ENCODE measurements around the gene PFN1. TPM values are rescaled to one million over a fixed set of nuclear protein-coding genes. Genes with fewer than 3 reads are reported as not detected.

The PFN1 gene
- total RNA-seq, 1 experiment from 2014 or later = 1,213 TPM

- BruUV-seq (replicated peaks) = no TSS peak
- peak overlapping the region; percentile 99 for H3K27ac ChIP-seq (ENCODE audit: low read depth, low read length)
- H3K36me3 ChIP-seq (ENCODE audit: control insufficient read depth in 1 of 2, insufficient read depth in 2 of 2, low read length in 2 of 2) = peaks cover 9 to 22% of the 10 kb centered on the region in 2 experiments; a peak in 2 of 4 replicates
- no peaks in the 10 kb centered on the region for H3K27me3 ChIP-seq (ENCODE audit: insufficient read depth, low read length)
- no peak for DNase-seq (ENCODE audit: low read depth, low spot score)
- RAD21 ChIA-PET (ENCODE audit: low non-redundant PET in 1 of 2, low total read pairs in 2 of 2, uncharacterized antibody in 2 of 2, unreplicated experiment in 2 of 2) = interaction anchor here in 1 of 2 experiments (1.1 kb wide), 1 partner anchor 20 kb away, joined by 3 read pairs; the partner anchor contains the start of gene SPAG7
- H3K9ac ChIP-seq (ENCODE audit: low read length) = peak overlapping the region; percentile 97
- H3K79me2 ChIP-seq (ENCODE audit: insufficient read depth, low read length) = peaks cover 70% of the 10 kb centered on the region
- no peak overlapping the region for H2AFZ ChIP-seq (ENCODE audit: low read depth, low read length, poor library complexity, severe bottlenecking)
- H3K4me1 ChIP-seq (ENCODE audit: control insufficient read depth in 1 of 2, insufficient read depth in 2 of 2, low read length in 2 of 2) = peaks cover 35 to 63% of the 10 kb centered on the region in 2 experiments
- peak; percentile 19 for ATAC-seq
- peak overlapping the region; percentile 100 for H3K4me2 ChIP-seq (ENCODE audit: low read length)
- peaks cover 12% of the 10 kb centered on the region; the same call in 1 of the 2 replicates for H4K20me1 ChIP-seq (ENCODE audit: insufficient read depth)
- CTCF ChIA-PET = interaction anchor here (1.4 kb wide), 1 partner anchor 7 kb away, joined by 3 read pairs; the partner anchor contains the start of genes RNF167 and SLC25A11
- H3K9me3 ChIP-seq (ENCODE audit: control insufficient read depth in 1 of 2, insufficient read depth in 1 of 2, low read depth in 1 of 2, low read length in 2 of 2) = no peaks in the 10 kb centered on the region
- peak overlapping the region; percentile 96 to 97 for H3K4me3 ChIP-seq (replicated peaks in 1 of 2; ENCODE audit: low read depth in 1 of 2, low read length in 2 of 2)
- H3K9me2 ChIP-seq (ENCODE audit: insufficient read depth) = no peaks in the 10 kb centered on the region
- TF ChIP-seq, protein P1, sequence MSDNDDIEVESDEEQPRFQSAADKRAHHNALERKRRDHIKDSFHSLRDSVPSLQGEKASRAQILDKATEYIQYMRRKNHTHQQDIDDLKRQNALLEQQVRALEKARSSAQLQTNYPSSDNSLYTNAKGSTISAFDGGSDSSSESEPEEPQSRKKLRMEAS (IDR thresholded peaks at IDR 0.05) = no peak; the same call in none of the 2 replicates
- TF ChIP-seq CEBPB (IDR thresholded peaks at IDR 0.05; ENCODE audit: low read depth) (no peak), ZFX (IDR thresholded peaks at IDR 0.05) (no peak), SIN3A (IDR thresholded peaks at IDR 0.05; ENCODE audit: low read depth) (peak; percentile 32; the same call in 1 of the 2 replicates), POLR2AphosphoS5 (IDR thresholded peaks at IDR 0.05; ENCODE audit: low read depth, low read length) (0 out of 2 replicates have a peak, but pooled peaks have one; percentile 7)
- POLR2A ChIA-PET = interaction anchor here (1.4 to 4.7 kb wide), 3 partner anchors 7 to 20 kb away, joined by 5 to 45 read pairs (median 14); partner anchors contain the start of genes RNF167, SLC25A11 and SPAG7
- intact Hi-C loops (cut with micrococcal nuclease) = loop anchor here (1.0 to 5.0 kb wide), 2 partner anchors 7 to 40 kb away; partner anchors contain the start of genes CAMTA2, RNF167 and SLC25A11
Measured at GRCh38 chr17:4947411-4948165, 742 bp downstream of the PFN1 start.

- TF ChIP-seq, protein P1 (IDR thresholded peaks at IDR 0.05) = no peak
- peak; percentile 41 for TF ChIP-seq POLR2AphosphoS5 (IDR thresholded peaks at IDR 0.05; ENCODE audit: low read depth, low read length)
- Histone ChIP-seq H3K9me3 (ENCODE audit: control insufficient read depth in 1 of 2, insufficient read depth in 1 of 2, low read depth in 1 of 2, low read length in 2 of 2) (no peaks in the 10 kb centered on the region), H2AFZ (ENCODE audit: low read depth, low read length, poor library complexity, severe bottlenecking) (no peak overlapping the region), H3K79me2 (ENCODE audit: insufficient read depth, low read length) (peaks cover 75% of the 10 kb centered on the region), H3K9ac (ENCODE audit: low read length) (peak overlapping the region; percentile 97), H3K4me3 (replicated peaks in 1 of 2; ENCODE audit: low read depth in 1 of 2, low read length in 2 of 2) (peak overlapping the region; percentile 96 to 97), H3K4me1 (ENCODE audit: control insufficient read depth in 1 of 2, insufficient read depth in 2 of 2, low read length in 2 of 2) (peaks cover 35 to 68% of the 10 kb centered on the region in 2 experiments), H3K27ac (ENCODE audit: low read depth, low read length) (peak overlapping the region; percentile 99), H3K4me2 (ENCODE audit: low read length) (peak overlapping the region; percentile 100), H3K9me2 (ENCODE audit: insufficient read depth) (no peaks in the 10 kb centered on the region), H3K27me3 (ENCODE audit: insufficient read depth, low read length) (no peaks in the 10 kb centered on the region), H4K20me1 (ENCODE audit: insufficient read depth) (peaks cover 12% of the 10 kb centered on the region; the same call in 1 of the 2 replicates), H3K36me3 (ENCODE audit: control insufficient read depth in 1 of 2, insufficient read depth in 2 of 2, low read length in 2 of 2) (peaks cover 9 to 25% of the 10 kb centered on the region in 2 experiments; a peak in 2 of 4 replicates)
- DNase-seq (ENCODE audit: low read depth, low spot score) = no peak
- CTCF ChIA-PET = no interaction called here
- ATAC-seq = no peak
- intact Hi-C loops (cut with micrococcal nuclease) = loop anchor here (5.0 kb wide), 1 partner anchor 40 kb away; the partner anchor contains the start of gene CAMTA2
- no TSS peak for BruUV-seq (replicated peaks)
- POLR2A ChIA-PET = interaction anchor here (1.7 to 4.7 kb wide), 2 partner anchors 16 to 21 kb away, joined by 5 to 45 read pairs; partner anchors contain the start of gene SPAG7
- RAD21 ChIA-PET (ENCODE audit: low non-redundant PET in 1 of 2, low total read pairs in 2 of 2, uncharacterized antibody in 2 of 2, unreplicated experiment in 2 of 2) = no interaction called here
Measured at GRCh38 chr17:4947010-4947410, 1.3 kb downstream of the PFN1 start.

Measured in HCT116 (cell line).